Measurements from ENCODE around the gene ELAVL4. TPM values are rescaled to one million over a fixed set of nuclear protein-coding genes. Genes with fewer than 3 reads are reported as not detected.

ELAVL4 gene
- total RNA-seq (ENCODE audit: low replicate concordance), result not detected in 2 replicates

DNA sequence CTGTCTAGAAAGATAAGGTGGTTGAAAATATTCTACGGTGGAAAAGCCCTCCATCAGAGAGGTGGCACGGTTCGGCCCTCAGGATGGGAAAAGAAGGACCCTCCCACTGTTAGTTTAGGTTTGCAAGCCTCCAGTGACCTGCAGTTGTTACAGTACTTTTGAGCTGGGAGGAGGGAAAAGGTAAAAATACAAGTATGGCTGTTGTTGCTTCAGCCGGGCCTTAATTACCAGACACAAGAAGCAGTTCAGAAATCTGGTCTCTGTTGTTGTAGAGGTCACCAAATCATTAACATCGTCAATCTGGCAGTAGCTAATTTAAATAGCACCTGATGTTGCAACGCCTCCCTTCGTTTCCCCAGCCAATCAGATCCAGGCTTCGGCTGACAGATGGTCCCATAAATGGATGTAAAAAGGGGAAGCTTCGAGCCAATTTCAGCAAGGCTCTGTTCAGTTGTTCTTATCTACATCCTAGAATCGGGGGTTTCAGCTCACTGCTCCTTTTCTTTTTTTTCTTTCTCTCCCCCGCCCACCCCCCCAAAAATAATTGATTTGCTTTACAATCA, at the start of gene ELAVL4:
TSS of gene ELAVL4 (plus strand) at position 424 of the 563 bp plus-strand sequence. CDS start 270 bp downstream, outside the sequence.

Other genes with a start within 250 kb of the ELAVL4 start
- not detected in 2 replicates for gene AGBL4, start 85.0 kb upstream of the ELAVL4 start, total RNA-seq (ENCODE audit: low replicate concordance)

All from smooth muscle cell of the coronary artery (primary cell).